GM19467 (cell line): ENCODE measurements around the gene AXL.
A peak's percentile ranks its signal among the peaks of the same experiment; 100 is the strongest.
"Not testable (repeated sequence)": the region's sequence is repeated elsewhere in the genome, so short reads cannot be mapped to it uniquely, and the experiment has no call there.

Source experiments
- ATAC-seq: cut with Tn5 transposase; IDR thresholded peaks from one replicate; pipeline ENCODE4 v1.9.1; 2021; ENCODE audit warnings: mild to moderate bottlenecking, moderate library complexity; ENCODE audit not compliant: unreplicated experiment

Gene AXL

DNA sequence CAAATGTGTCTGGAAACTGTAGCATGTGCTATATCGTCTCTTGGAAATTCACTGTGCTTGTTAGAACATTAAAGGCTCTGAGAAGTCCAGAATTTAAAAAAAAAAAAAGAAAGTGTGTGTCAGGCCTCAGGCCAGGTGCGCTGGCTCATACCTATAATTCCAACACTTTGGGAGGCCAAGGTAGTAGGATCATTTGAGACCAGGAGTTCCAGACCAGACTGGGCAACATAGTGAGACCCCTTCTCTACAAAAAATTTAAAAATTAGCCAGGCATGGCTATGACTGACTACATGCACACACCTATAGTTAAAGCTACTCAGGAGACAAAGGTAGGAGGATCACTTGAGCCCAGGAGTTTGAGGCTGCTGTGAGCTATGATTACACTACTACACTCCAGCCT lies 50.0 kb downstream of the AXL start:
- no peak for ATAC-seq

DNA sequence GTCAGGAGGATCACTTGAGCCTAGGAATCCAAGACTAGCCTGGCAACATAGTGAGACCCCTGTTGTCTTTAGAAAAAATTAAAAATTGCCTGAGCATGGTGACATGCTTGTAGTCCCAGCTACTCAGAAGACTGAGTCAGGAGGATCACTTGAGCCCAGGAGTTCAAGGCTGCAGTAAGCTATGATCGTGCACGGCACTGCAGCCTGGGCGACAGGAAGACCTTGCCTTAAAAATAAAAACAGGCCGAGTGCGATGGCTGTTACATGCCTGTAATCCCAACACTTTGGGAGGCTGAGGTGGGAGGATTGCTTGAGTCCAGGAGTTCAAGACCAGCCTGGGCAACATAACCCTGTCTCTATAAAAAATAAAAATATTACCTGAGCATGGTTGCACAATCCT lies 50.5 kb downstream of the AXL start:
- no peak for ATAC-seq

DNA sequence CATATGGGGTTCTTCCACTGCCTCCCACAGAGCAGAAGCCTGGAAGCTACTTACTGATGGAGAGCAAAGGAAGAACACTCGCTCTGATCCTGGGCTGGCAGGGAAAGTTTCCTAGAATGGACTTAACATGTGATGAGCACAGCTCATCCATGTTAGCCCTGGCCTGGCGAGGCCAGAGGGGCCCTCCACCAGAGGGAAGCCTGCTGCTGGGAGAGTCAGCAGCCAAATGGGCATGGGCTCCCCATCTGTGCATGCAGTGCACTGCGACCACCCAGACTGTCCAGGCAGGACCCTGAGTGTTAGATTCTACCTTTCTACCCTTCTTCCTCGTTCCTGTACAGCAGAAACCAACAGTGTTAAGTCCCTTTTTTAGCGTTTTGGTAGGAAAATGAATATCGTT lies 54.1 kb downstream of the AXL start:
- no peak for ATAC-seq

DNA sequence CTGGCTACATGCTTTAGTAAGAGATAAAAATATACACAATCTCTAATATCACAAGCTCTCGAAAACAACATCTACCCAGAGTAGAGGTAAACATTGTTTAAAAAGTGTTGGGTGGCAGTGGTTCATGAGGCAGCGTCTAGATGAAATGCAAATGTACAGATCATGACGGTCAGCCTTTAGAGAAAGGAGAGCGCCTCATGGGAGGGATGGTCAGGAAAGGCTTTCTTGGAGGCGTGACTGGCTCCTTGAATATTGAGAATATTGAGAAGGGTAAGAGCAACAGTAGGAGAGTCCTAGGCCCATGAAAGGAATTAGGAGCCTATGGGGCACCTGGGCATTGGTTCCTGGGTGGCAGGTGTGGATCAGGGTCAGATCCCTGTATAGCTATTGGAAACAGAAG lies 55.8 kb downstream of the AXL start:
- ATAC-seq, result no peak

DNA sequence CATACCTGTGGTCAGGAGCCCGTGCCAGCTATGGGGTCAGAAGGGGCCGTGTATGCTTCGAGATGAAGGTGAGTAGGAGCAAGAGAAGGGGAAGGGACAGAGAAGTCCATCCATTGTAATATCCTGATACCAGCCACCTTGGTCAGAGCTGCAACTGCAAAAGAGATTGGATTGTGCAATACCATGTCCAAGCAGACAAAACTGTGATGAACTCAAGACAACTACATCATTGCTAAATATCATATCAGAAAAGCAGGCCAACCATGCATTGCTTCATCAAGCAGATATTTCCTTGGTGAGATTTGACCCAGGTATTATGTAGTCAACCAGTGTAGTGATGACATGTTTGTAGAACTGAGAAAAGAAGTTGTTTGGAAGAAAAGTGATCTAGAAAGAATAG lies 57.2 kb downstream of the AXL start:
- ATAC-seq, result no peak

DNA sequence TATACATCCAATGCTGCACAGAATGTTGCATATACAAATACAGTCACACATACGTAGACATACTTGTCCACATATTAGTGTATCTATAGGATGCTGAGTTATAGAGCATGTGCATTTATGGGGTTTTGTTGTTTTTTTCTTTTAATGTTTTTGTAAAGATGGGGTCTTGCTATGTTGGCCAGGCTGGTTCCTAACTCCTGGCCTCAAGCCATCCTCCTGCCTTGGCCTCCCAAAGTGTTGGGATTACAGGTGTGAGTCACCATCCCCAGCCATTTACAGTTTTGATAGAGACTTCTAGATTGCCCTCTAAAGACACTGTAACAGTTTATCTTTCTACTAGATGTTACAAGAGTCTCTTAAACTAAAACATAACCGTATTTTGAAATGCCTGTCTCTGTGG lies 59.5 kb downstream of the AXL start:
- no peak for ATAC-seq

DNA sequence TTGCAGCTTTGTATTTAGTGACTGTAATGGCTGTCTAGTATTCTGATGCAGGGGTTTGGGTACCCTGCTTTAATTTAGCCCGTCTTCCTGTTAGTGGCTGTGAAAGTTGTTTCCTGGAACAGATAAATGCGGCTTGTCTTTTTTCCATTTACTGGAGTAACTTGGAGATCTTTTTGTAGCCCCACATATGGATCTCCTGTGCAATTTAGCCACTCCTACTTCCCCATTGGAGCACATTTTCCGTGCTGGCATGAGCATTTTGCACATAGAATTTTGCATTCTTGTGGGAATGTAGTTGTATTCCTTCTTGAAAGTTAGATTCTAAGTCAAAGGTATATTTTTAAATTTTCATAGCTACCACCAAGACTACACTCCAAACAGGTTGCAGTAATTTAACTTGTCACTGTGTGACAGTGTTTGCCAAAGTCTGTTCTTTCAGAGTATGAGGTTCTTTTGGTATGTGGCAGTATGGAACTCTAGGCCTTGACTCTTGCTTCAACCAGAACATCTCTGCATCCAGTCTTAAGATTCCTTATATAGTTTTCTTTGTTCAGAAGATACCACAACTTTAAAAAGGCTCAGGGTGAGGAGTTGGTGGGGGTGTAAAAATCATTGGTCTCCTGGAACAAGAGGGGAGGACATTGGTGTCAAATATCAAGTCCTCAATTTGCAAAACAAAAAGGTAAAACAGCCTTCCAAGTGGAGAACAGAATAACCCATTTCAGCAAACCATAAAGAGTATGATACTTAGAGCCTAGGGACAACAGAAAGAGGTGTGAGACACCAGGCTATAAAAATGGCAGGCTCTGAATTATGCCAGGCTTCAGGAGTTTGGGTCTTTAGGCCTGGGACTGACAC lies 69.9 kb downstream of the AXL start:
- ATAC-seq, result no peak

DNA sequence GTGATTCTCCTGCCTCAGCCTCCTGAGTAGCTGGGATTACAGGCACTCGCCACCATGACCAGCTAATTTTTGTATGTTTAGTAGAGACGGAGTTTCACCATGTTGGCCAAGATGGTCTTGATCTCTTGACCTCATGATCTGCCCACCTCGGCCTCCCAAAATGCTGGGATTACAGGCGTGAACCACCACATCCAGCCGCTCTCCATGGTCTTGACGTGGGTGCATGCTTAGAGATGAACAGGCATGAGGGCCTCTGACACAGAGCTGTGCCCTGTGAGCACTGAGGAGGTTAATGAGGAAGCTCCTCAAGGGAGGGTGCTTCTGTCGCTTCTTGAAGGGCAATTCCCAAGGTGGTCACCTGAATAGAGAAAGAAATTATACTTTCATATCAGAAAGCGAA lies 70.8 kb downstream of the AXL start:
- ATAC-seq, result not testable (repeated sequence)

DNA sequence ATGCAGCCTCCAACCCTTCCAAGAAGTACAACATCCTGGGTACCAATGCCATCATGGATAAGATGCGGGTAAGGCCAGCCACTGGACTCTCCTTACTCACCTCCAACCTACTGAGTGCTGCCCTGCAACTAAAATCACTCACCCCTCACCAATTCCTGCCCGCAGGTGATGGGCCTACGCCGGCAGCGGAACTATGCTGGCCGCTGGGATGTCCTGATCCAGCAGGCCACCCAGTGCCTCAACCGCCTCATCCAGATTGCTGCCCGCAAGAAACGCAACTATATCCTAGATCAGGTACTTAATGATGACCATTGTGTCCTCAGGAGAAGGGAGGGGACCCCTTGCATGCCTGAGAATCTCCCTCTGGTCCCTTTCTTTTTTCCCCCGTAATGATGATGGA lies 75.4 kb downstream of the AXL start:
- ATAC-seq, result no peak

DNA sequence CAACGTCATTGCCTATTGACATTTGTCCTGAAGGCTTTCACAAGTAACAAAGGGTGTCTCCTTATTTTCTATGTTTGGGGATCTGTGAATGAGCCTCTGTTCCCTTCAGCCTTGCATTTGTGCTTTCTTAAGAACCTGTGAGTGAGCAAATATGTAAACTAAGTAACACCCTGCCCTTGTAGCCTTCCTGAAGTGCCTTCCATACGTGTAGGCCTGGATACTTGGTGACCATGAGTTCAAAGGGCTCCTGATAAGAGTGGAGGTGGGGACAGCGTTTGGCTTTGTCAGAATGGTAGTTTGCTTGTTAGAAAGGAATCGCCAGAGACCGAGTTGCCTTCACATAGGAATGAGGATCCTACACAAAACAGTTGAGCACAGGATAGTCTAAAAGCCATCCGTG lies 76.5 kb downstream of the AXL start:
- ATAC-seq, result no peak

DNA sequence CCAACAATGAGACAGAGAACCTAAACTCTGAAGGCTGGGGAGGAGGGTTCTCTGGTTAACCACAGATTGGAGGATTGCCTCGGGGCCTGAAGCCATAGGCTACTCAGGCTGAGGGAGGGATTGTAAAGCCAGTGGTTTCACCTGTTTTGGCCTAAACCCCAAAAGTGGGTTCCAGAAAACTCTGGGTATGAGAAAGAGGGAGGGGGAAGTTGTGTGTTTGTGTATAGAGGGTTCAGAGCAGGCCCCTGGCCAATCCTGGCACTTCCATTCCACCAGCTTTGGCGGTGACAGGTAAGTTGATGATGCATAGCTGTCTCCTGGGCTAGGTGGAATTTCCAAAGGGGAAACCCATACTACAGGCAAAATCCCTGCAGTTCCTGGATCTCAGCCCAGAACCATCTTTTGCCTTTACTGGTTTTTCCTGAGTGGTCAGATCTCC lies 77.4 kb downstream of the AXL start:
- ATAC-seq, result no peak

DNA sequence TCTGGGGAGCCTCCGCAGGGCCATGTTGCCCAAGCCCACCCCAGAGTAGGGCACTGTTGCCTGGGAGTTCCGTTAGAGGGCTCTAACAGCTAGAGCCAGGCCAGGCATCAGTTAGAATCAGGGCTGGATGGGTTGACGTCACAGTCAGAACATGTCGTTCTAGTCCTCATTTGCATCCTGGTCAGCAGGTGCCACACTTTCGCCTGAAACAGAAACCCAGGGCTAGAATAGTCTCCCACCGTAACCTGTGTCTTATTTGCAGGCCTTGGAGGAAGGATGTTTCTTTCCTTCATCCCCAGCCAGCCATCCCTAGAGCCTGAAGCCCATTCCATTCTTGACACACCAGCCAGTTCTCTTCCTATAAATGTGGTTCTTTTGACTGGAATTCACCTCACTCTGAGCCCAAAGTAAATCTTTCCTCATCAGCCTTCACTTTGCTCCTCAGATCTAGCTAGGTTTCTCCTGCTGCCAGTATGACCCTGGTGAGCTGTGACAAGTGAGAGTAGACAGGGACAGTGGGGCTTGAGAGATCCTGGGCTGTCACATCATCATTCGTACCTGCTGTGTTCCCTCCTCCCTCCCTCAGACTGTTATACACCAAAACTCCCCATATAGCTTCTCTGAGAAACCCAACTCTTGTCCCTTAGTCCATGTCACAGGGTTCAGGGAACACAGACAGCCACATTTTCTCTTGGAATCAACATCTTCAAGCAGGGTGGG lies 78.8 kb downstream of the AXL start:
- peak; percentile 74 for ATAC-seq

DNA sequence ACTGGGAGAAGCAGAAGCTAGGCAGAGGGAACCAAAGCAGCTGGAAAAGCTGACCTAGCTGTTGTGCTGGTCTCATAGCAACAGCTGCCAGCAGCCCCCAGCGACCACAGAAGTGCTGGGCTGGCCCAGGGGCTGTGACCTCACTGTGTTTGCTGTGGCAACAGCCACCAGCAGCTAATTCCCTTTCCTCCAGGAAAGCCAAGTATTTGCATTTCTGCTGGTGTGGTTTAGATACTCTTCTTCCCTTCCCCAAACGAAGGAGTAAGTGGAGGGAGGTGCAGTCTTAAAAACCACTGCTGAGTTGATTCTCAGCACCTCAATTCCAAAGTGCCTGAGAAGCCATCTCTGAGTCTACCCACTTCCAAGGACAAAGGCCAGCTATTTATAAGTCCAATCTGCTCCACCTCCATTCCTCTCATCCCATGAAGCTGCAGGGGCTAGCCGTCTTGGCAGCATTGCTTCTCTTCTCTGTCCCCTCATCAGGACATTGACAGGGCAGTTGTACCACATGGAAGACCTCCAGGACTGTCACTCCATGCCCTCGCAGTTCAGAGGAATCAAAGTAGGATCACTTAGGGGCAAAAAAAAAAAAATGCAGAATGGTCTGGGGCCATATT lies 79.4 kb downstream of the AXL start:
- no peak for ATAC-seq

DNA sequence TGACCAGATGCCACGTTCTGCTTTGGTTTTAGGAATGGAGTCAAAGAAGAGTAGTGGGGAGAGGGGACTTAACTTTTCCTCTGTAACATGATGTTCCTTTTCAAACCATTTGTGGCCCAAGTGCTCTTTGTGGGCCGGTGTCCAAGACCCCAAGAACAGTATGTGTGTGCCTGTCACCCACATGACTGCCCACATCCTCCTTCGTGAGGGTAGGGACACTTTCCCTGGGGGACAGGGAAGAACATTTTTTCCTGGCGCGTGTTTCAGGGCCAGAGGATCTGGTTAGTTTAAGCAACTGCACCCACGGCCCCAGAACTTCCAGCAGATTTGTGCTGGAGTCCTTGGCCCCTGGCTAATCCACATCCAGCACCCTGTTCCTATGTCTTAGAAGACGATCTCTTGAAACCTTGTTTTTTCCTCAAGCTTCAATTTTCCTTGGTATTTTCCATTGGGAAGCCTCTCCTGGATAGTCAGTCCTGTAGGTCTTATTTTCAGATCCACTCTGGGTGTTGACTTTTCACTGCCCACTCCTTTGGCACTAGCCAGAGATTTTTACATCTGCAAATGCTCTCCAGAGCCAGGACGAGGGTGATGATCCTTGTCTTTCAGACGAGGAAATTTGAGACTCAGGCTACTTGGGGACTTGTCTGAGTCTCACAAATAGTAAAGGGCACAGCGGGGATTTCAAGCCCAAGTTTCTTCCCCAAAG lies 80.2 kb downstream of the AXL start:
- no peak for ATAC-seq

DNA sequence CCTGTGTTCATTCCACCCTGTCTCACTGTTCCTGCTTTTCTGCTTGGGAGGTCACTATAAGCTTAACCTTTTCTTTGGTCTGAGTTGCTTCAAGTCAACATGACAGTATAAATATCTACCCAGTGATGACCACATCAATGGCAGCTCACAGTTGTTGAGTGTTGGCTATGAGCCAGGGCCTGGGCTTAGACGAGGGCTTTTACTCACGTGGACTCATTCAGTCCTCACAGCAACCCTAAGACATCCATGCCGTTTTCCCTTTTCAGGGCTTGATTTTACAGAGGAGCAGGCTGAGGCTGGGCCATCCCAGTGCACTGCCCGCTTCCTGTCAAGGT lies 80.7 kb downstream of the AXL start:
- ATAC-seq, result no peak

DNA sequence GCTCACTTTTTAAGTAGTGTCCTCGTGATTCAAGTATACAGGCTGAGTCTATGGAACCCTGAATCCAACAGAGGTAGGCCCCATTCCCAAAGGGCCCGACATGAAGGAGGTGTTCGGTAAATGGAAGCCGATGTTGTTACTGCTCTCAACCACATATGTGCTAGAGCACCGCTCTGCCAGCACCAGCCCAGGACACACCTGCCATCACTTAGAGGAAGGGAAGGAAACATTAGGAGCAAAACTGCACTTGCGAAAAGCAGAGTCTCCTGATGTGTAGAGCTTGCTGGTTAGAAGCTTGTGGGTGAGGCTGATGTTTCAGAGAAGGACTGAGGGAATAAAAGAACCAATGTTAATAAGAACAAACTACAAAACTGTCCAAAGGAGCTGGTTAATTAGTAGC lies 81.5 kb downstream of the AXL start:
- no peak for ATAC-seq

DNA sequence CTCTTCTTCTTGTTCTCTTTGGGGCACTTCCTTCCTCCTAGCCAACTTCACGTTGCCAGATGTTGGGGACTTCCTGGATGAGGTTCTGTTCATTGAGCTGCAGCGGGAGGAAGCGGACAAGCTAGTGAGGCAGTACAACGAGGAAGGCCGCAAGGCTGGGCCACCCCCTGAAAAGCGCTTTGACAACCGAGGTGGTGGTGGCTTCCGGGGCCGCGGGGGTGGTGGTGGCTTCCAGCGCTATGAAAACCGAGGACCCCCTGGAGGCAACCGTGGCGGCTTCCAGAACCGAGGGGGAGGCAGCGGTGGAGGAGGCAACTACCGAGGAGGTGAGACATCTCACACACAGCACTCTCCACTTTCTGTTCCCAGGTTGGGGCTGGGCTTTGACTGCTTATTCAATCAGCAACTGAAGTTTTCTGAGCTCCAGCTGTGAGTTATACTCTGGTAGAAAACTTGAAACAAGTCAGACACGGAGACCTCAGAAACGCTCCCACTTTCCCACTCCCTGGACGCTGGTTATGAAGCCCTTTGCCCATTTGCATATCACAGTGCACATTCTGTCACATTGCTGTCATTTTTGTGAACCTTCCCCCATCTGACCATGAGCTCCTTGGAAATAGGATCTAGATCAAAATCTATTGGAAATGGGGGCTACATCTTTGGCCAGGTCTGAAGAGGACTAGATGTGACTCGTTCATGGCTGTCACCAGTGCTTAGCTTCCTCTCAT lies 83.8 kb downstream of the AXL start:
- ATAC-seq, result no peak

DNA sequence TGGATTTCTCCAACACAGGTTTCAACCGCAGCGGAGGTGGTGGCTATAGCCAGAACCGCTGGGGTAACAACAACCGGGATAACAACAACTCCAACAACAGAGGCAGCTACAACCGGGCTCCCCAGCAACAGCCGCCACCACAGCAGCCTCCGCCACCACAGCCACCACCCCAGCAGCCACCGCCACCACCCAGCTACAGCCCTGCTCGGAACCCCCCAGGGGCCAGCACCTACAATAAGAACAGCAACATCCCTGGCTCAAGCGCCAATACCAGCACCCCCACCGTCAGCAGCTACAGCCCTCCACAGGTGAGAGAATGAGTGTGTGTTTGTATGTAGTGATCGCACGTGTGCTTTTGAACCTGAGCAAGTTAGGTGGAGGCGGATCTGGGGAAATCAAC lies 84.9 kb downstream of the AXL start:
- ATAC-seq, result no peak

DNA sequence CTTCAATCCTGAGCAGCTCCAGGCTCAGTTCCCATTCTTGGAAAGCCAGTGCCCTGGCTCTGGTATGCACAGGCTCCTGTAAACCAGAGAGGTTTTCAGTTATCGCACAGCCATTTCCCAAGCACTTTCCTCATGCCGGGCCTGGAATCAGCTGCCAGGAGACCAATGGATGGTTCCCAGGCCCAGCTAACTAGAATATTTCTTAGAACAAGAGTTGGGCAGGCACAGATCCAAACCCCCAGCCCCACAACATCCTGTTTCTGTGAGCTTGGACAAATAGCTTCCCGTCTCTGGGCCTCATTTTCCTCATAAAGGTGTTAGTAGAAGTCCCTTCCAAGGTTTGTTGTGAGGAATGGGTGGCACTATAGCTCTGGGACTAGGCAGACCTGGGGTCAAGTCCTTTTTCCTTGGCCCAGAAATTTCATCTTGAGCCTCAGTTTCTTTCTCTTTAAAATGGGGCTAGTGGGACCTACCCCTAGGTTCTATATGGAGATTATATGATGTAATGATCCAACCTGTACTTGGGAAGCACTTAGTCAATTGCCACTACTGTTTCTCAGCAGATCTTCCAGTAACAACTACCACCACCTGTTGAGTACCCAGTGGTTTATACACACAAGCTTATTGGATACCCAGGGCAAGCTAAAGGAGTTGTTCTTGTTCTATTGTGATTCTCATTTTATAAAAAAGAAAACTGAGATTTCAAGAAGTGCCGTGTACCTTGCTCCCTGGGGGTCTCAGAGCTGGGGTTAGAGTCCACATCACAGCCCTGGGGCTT lies 85.9 kb downstream of the AXL start:
- ATAC-seq, result no peak
